Activated CD4-positive, alpha-beta T cell treated with anti-CD3 and anti-CD28 coated beads for 48 hours (primary cell): ENCODE data around the gene CFAP57.

Experiments used
- DNase-seq: peaks from one replicate; pipeline ENCODE4 v3.0.0-alpha.2; 2020

The CFAP57 gene

DNA sequence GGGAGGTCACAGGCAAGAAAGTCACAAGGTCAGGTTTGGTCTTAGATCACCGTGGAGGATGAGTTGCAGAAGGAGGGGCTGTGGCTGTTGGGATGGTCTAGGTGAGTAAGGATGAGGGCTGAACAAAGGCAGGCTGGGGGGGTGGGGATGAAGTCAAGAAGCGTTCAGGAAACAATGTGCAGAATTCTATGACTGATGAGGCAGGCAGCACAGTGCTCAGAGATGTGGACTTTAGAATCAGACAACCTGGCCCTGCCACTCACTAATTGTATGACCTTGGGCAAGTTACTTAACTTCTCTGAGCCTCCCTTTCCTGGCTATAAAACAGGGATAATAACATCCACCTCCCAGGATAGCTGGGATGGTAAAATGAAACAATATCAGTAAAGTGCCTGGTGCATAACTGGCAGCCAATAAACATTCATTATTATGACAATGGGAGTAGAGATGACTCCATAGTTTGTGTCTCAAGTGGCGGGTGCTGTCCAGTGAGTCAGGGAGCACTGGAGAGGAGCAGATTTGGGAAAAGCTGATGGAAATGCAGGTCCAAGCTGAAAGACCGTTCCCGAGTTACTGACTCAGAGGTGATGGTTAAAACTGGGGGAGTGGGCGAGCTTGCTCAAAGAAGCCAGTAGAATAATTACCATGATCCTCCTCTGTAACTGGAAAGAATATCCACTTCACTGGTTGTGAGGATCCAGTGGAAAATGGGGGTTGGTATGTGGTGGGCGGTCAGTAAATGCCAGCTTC lies 130.8 kb downstream of the CFAP57 start:
- DNase-seq: no peak

DNA sequence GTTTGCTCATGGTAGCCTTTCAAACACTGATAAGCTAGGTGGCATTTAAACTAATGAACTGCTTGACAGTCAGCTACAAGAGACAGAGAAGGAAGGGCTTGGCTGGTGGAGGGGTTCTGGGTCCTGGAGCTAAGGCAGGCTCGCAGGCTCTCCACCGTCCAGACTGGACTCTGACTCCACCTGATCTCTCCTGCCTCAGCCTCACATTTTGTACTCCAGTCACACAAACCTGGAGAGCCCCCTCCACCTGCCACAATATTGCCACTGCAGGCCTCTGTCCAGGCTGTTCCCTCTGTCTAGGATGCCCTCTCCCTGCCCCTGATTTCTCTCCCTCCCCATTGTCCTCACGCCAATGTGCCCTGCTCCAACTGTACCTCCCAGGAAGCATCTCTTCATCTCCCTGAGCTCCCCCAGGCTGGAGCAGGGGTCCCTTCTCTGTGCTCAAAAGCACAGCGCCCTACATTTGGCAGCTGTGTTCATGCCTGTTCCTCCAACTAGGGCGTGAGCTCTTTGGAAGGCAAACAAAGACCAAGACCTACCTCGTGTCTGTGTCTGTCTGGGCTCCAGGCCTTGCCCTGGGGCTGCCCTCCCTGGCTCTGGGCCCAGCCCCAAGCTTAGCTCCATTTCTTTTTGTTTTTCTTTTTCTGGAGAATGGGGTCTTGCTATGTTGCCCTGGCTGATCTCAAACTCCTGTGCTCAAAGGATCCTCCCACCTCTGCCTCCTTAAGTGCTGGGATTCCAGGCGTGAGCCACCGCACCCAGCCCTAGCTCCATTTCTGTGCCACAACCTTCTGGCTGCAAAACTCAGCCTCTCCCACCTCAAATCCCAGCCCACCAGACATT lies 131.6 kb downstream of the CFAP57 start:
- no peak for DNase-seq
